Tongue (tissue), 2 donors: ENCODE measurements around the gene TBCK. TPM values are rescaled to one million over a fixed set of nuclear protein-coding genes. Genes with fewer than 3 reads are reported as not detected.
A peak's percentile ranks its signal among the peaks of the same experiment; 100 is the strongest.
"Not testable (repeated sequence)": the region's sequence is repeated elsewhere in the genome, so short reads cannot be mapped to it uniquely, and the experiment has no call there.

Experiments
- DNase-seq: peaks from one replicate; pipeline ENCODE4 v3.0.0-alpha.2; 2015
- total RNA-seq: library from RNA; depleted of rRNA; stranded (reverse); fragments of >200 nt; gene quantifications from one replicate; pipeline ENCODE4 v1.2.3, GENCODE V29; 2014

The TBCK gene
- total RNA-seq, 1 donor from 2014 or later: 72.9 TPM

GRCh38 chr4:106284227-106284626 is 31.8 kb downstream of the TBCK start:
- peak; percentile 8 for DNase-seq

DNA sequence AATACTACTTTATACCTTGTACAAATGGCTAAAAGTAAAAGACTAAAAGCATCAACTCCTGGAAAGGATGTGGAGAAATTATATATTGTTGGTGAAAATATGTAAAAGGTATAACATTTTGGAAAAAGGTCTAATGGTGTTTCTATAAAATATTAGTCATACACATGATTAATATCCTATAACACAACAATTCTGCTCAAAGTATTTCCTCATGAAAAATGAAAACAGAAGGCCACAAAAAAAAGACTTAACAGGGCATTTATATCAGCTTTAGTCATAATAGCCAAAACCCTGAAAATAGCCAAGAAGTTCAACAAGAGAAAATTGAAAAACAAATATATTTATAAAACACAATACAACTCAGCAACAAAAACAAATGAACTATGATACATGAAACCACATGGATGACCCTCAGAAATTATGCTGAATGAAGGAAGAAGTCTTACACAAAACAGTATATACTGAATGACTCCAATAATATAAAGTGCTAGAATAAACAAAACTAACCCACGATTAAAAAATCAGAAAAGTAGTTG is 38.8 kb downstream of the TBCK start:
- no peak for DNase-seq

GRCh38 chr4:106273831-106274230 is 42.2 kb downstream of the TBCK start:
- DNase-seq: no peak

DNA sequence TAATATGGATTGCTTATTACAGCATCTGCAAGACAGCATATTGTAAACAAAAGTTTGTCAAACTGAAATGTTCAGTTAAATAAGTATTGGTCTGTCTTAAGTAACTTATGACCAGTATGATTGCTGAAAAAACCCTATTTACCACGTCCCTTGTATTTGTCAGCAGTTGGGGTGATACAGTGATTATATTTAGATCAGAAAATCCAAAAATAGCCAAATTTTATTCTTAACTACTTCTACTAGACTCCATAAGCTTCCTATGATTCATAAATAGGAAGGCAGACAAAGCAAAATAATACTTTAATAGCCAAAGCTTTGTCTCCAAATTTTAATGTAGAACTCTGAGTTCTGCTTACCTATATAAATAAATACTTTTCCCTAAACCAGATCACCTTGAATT is 45.3 kb downstream of the TBCK start:
- no peak for DNase-seq

DNA sequence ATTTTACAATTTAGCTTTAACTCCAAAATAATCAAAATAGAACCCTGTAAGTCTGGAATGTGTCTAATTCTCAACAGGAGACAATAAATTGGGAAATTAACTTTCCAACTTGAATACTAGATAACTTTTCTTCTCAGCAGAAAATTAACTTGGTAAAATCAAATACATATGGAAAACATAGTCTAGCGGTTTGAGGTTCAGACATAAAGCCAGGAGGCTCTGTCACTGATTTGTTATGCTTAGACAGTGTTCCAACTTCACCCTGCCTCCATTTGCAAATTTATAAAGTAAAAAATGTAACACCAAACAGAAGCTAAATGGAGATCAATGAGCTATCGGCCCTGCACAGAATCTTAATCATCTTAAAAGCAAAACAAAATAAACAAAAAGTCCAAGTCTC is 46.3 kb downstream of the TBCK start:
- no peak for DNase-seq

- DNase-seq: no peak
Observed at GRCh38 chr4:106268786-106269185, 47.2 kb downstream of the TBCK start.

- peak; percentile 53 for DNase-seq
Observed at GRCh38 chr4:106266201-106266600, 49.8 kb downstream of the TBCK start.

- no peak for DNase-seq
Observed at GRCh38 chr4:106264331-106264728, 51.7 kb downstream of the TBCK start.

GRCh38 chr4:106263594-106264330 is 52.2 kb downstream of the TBCK start:
- DNase-seq: no peak

DNA sequence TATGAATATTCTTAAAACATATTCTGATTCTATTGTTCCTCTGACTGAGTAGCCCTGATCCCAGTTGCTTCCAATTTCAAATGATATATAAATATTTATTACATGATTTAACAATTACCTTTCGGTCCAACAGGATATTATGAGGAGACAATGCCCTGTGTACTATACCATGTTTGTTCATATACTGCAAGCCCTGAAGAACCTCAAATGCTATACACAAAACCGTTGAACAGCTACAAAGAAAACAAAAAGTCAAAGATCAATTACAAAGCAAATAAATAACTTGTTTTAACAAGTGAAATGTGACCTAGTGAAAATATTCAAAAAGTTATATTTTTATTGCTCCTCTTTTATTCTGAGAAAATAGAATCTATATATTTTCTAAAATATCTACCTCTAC is 54.0 kb downstream of the TBCK start:
- no peak for DNase-seq

GRCh38 chr4:106258145-106259045 is 57.6 kb downstream of the TBCK start:
- no peak for DNase-seq

DNA sequence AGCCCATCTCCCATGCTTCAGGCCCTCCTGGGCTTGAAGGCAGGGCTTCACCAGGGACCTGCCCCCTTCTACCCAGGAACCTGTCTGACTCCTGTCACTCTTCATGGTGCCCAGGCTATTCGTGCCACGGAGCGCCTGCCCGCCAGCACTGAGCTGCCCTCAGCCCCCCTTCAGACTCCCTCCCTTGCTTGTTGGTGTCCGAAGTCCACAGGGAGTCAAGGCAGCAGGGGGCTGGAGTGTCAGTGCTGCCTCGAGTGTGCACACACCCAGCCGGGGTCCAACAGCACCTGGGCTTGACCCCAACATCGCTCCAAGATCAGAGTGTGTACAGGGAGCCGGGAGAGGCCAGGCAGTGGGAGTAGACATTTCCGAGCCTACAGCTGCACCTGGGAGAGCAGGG is 59.8 kb downstream of the TBCK start:
- no peak for DNase-seq

GRCh38 chr4:106255195-106255594 is 60.8 kb downstream of the TBCK start:
- DNase-seq: no peak

DNA sequence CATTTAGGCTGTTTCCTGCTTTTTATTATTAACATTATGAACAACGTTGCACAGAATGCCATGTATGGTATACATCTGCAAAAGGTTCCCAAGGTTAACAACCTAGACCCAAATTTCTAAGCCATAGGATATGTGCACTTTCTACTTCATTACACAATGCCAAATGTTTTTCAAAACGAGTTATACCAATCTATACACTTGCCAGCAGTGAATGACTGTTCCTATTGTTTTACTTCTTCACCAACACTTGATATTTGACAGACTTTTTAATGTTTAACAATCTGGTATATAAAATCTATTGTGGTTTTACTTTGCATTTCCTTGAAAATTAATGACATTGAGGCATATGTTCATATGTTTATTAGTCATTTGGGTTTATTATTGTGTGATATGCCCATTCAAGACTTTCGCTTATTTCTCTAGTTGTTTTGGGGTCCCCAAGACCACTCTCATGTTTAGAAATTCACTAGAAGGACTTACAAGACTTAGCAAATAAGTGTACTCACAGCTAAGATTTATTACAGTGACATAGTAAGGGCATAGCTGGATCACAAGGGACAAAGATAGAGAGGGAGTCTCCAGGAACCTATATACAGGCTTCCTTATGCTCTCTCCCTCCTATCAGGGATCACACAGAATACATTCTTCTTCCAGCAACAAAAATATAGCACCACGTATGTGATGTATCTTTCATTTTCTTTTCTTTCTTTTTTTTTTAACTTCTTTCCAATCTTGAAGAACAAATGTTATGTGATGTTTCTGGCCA is 62.5 kb downstream of the TBCK start:
- DNase-seq: no peak

DNA sequence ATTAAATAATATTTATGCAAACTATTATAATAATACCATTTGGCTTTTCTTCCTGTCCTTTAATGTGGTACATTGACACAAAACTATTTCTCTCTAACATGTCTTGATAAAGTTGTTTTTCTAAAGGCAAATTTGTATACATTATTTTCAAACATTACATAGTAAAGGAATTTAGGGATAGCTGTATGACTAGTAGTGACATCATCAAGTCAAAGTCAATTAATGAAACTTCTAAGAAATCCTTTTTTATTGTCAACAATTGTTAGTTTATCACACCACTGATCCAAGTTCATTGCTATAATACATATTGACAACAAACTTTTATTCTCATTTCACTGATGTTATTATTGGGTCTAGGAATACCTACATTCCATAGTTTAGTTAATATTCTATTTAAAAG is 68.4 kb downstream of the TBCK start:
- DNase-seq: no peak

DNA sequence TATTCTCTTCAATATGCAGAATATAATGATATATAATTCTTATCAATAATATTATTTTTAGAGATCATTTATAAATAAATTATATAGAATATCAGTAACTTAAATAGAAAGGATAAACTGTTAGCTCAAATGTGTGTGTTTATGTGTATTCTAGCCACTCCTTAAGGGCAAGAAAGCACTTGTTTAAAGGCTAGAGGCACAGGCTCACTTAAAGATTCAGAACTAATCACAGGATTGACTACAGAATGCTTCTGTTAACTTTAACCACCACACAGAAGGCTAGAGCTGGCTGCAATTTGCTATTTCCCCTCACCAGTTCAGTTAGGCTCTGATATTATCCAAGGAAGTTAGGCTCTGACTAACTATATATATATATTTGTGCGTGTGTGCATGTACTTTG is 69.6 kb downstream of the TBCK start:
- DNase-seq: no peak

GRCh38 chr4:106245176-106245575 is 70.8 kb downstream of the TBCK start:
- DNase-seq: no peak

- DNase-seq: no peak
Observed at GRCh38 chr4:106240699-106241098, 75.3 kb downstream of the TBCK start.

DNA sequence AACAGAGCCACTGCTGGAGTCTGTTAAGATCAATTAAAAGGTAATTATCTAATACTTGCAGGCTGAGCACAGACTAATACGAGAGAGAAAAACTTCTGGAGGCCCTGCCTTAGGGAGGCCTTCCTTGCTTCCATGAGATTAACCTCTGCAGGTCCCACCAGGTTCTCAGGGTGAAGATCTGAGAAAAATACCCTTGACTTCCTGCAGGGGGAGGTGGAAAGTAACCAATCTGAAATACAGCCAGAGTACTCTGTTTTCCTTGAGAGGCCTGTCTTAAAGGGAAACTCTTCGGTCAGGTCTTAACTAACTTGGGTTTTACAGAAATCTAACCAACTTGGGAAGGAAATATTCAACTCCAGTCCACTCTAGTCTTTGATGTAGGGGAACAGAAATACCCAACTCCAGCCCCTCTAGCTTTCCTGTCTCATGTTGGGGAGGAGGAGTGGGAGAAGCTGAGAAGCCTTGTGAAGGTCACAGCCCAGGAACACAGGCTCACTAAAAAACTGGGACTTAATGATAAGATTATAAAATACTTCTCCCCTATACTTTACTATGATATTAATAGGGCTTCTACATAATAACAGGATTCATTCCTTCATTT is 77.1 kb downstream of the TBCK start:
- DNase-seq: peak; percentile 16

- DNase-seq: no peak
Observed at GRCh38 chr4:106231931-106232330, 84.1 kb downstream of the TBCK start.

DNA sequence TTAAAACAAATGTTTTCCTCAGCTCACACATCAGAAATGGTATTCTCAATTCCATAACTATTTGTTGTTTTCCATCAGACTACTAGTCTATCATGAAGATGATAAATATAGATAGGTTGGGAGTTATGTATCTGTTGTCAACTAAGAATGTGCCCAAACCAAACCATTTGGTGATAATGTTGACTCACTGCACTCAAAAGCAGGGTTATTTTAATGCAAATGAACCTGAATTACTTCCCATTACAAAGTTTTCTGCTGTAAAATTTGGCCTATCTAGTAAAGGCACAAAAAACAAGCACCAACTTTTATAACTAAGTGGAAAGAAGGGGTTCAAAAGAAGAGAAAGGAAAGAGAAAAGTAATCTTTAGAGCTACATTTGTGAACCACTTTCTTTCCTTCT is 93.5 kb downstream of the TBCK start:
- DNase-seq: no peak

GRCh38 chr4:106213291-106213690 is 102.7 kb downstream of the TBCK start:
- DNase-seq: not testable (repeated sequence)
